SU-DHL-6 (cell line): ENCODE data around the gene TP53I13.

Experiments used
- EZH2phosphoT487 ChIP-seq: fragments of 200-600 bp; sonication (generic), shearing (Covaris generic); conservative IDR thresholded peaks from 2 replicates; pipeline ENCODE4 v1.6.1; 2018; ENCODE audit warnings: mild to moderate bottlenecking, antibody characterized with exemption, low read length, moderate library complexity, mixed read lengths
- TF ChIP-seq, protein P1 (sequence below): fragments of 200-600 bp; sonication (generic); IDR thresholded peaks from one replicate; pipeline ENCODE4 v1.5.1; 2017; ENCODE audit warnings: antibody characterized with exemption, mild to moderate bottlenecking, low read length, moderate library complexity; ENCODE audit not compliant: insufficient read depth, poor library complexity, severe bottlenecking

DNA sequence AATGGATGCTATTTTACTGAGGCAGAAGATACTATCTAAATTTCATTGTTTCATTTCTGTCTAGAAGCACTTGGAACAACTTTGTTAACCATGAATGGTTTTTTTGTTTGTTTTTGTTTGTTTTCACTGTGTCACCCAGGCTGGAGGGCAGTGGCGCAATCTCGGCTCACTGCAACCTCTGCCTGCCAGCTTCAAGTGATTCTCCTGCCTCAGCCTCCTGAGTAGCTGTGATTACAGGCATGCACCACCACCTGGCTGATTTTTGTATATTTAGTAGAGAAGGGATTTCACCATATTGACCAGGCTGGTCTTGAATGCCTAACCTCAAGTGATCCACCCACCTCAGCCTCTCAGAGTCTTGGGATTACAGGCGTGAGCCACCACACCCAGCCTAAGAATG, 42.2 kb upstream of the TP53I13 start:
- TF ChIP-seq, protein P1, sequence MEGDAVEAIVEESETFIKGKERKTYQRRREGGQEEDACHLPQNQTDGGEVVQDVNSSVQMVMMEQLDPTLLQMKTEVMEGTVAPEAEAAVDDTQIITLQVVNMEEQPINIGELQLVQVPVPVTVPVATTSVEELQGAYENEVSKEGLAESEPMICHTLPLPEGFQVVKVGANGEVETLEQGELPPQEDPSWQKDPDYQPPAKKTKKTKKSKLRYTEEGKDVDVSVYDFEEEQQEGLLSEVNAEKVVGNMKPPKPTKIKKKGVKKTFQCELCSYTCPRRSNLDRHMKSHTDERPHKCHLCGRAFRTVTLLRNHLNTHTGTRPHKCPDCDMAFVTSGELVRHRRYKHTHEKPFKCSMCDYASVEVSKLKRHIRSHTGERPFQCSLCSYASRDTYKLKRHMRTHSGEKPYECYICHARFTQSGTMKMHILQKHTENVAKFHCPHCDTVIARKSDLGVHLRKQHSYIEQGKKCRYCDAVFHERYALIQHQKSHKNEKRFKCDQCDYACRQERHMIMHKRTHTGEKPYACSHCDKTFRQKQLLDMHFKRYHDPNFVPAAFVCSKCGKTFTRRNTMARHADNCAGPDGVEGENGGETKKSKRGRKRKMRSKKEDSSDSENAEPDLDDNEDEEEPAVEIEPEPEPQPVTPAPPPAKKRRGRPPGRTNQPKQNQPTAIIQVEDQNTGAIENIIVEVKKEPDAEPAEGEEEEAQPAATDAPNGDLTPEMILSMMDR: no peak
- no peak for TF ChIP-seq EZH2phosphoT487
